Motor neuron (in vitro differentiated cells): ENCODE results near the gene KIAA1217. TPM values are rescaled to one million over a fixed set of nuclear protein-coding genes. Genes with fewer than 3 reads are reported as not detected.

Experiments
- ATAC-seq, 8 experiments: fragments of 200-7000 bp; cut with Tn5 transposase; replicated peaks in 6 of 8; 2 replicates each; pipeline ENCODE4 v1.8.0; 2021; ENCODE audit warnings: mild to moderate bottlenecking in 8 of 8, moderate library complexity in 8 of 8
- H3K27ac ChIP-seq, 2 donors: fragments of 250-450 bp; sonication (Bioruptor Pico); 2 replicates each; pipeline ENCODE4 v1.9.0; 2021; ENCODE audit warnings: antibody characterized with exemption in 2 of 2, mild to moderate bottlenecking in 2 of 2, moderate library complexity in 1 of 2
- H3K4me1 ChIP-seq, 2 donors: fragments of 250-450 bp; sonication (Bioruptor Pico); replicated peaks in 1 of 2; 2 replicates each; pipeline ENCODE4 v1.6.1; 2021; ENCODE audit warnings: antibody characterized with exemption in 2 of 2, mild to moderate bottlenecking in 2 of 2, moderate library complexity in 1 of 2
- H3K4me3 ChIP-seq, 5 donors: fragments of 250-450 bp; sonication (Bioruptor Pico); 2 replicates each; pipeline ENCODE4 v1.9.0; 2021; ENCODE audit warnings: antibody characterized with exemption in 5 of 5, mild to moderate bottlenecking in 5 of 5, moderate library complexity in 4 of 5
- WGBS, 10 experiments: fragments of 450-650 bp; shearing (Covaris generic); methylation state at CpG; one replicate each; pipeline ENCODE4 v1.0.0; 2022; 5-methylcytosine and 5-hydroxymethylcytosine counted together
- in situ Hi-C, 9 experiments: fragments of 400-800 bp; cut with MboI; loops; one replicate each; pipeline ENCODE4 v1.15.0; 2021; ENCODE audit warnings: low sequenced_read_pairs in 9 of 9, low pct_unique_long_range_greater_than_20kb in 2 of 9; ENCODE audit not compliant: unreplicated experiment in 9 of 9
- total RNA-seq, 8 experiments: library from RNA; unstranded; fragments of 300-600 nt; gene quantifications; 2 replicates each; pipeline versions ENCODE4 v1.2.3 to v1.2.4, GENCODE V29; 2022

KIAA1217 gene
- total RNA-seq, 8 experiments from 2014 or later, result 0.73 to 29.0 (median 3.1) TPM

- Histone ChIP-seq H3K4me3 (no peak overlapping the region), H3K27ac (no peak overlapping the region), H3K4me1 (no peaks in the 10 kb centered on the region)
- 60 to 100% (median 88%) methylated on average over 1 to 8 of the region's 9 CpGs; no CpG with 5 or more reads in 1 of the 10 experiments for WGBS, 10 experiments
- in situ Hi-C loops, result loop anchor here in 2 of 9 experiments (25.0 kb wide), 1 partner anchor 118 kb away; no protein-coding TSS in a partner anchor
- no peak for ATAC-seq
These were observed 185.7 kb downstream of the KIAA1217 start for GRCh38 chr10:24394461-24395190.

DNA sequence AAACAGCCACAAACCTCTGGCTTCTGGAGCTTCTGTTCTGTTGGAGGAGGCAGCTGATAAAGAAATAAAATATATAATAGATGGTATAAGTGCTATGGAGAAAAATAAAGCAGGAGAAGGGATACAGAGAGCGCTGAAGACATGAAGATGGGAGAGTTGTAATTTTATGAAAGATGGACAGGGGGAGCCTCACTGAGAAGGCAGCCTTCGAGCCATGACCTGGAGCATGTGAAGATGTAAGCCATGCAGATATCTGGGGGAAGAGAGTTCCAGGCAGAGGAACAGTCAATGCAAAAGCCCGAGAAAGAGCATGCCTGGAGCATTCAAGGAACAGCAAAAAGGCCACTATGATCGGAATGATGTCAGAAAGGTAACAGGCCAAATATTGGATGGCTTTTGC lies 187.5 kb downstream of the KIAA1217 start:
- in situ Hi-C loops, result loop anchor here in 2 of 9 experiments (25.0 kb wide), 1 partner anchor 116 kb away; no protein-coding TSS in a partner anchor
- no peaks in the 10 kb centered on the region for H3K4me1 ChIP-seq
- WGBS, 10 experiments, result 77 to 100% (median 93%) methylated on average over 1 to 4 of the region's 4 CpGs; no CpG with 5 or more reads in 1 of the 10 experiments
- no peak for ATAC-seq
- H3K27ac ChIP-seq, result no peak overlapping the region
- H3K4me3 ChIP-seq, result no peak overlapping the region

GRCh38 chr10:24397662-24398061 lies 188.7 kb downstream of the KIAA1217 start:
- WGBS, 10 experiments, result 83 to 100% (median 100%) methylated on average over 1 to 2 of the region's 2 CpGs; no CpG with 5 or more reads in 3 of the 10 experiments
- H3K4me1 ChIP-seq, result no peaks in the 10 kb centered on the region
- no peak for ATAC-seq
- in situ Hi-C loops, result loop anchor here in 2 of 9 experiments (25.0 kb wide), 1 partner anchor 115 kb away; no protein-coding TSS in a partner anchor
- no peak overlapping the region for H3K4me3 ChIP-seq
- H3K27ac ChIP-seq, result no peak overlapping the region

DNA sequence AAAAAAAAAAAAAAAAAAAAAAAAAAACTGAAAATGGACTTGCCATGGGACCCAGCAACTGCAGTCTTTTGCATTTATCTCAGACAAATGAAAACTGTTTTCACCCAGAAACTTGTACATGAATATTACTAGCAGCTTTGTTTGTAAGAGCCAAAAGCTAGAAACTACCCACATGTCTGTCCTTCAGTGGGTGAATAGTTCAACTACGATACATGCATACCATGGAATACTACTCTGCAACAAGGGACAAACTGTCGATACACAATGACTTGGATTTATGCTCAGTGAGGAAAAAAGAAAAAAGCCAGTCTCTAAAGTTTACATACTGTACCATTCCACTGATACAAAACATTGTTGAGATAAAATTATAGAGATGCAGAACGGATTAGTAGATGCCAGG lies 195.6 kb downstream of the KIAA1217 start:
- 0 to 100% (median 80%) methylated on average over 1 to 3 of the region's 3 CpGs; no CpG with 5 or more reads in 2 of the 10 experiments for WGBS, 10 experiments
- in situ Hi-C loops, result no loop called here
- no peaks in the 10 kb centered on the region for H3K4me1 ChIP-seq
- no peak overlapping the region for H3K4me3 ChIP-seq
- no peak overlapping the region for H3K27ac ChIP-seq
- ATAC-seq, result peak in 3 of 8 experiments; percentile 64 to 76 (median 72)

DNA sequence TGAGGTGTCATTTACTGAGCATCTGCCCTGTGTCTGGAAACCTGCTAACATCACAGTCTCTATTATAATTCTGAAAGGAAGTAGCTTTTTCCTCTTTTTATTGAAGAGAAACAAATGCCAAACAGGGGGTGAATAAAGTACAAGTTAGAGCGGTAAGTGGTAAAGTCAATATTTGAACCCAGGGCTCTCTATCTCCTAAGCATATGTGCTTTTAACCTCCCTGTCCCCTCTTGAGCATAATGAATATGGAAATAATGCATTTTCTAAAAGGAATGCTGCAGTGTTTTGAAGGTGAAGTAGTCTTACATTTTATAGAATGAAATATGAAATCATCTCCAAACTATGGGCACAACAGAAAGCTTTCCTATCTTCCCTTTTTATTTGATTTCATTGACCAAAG lies 196.7 kb downstream of the KIAA1217 start:
- no peaks in the 10 kb centered on the region for H3K4me1 ChIP-seq
- H3K4me3 ChIP-seq, result no peak overlapping the region
- WGBS, 10 experiments, result 20 to 100% (median 63%) methylated on average over 1 of the region's 1 CpG; no CpG with 5 or more reads in 3 of the 10 experiments
- no peak overlapping the region for H3K27ac ChIP-seq
- ATAC-seq, result peak in 3 of 8 experiments; percentile 49 to 74 (median 51)
- in situ Hi-C loops, result no loop called here

GRCh38 chr10:24406809-24407483 lies 198.0 kb downstream of the KIAA1217 start:
- ATAC-seq, result no peak

DNA sequence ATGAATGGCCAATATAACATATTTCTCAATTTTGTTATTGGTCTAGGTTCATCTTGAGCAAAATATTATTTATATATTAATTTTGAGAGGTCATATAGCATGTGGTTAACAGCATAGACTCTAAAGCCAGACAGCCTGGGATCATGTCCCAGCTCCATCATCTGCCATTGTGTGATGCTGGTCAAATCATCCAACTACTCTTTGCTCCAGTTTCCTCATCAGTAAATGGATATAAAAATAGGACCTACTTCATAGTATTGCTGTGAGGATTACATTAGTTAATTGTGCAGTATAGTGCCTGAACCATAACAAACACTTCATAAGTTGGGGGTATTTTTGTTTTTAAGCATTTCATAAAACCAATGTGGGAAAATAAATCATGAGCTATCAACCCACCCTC lies 199.0 kb downstream of the KIAA1217 start:
- in situ Hi-C loops, result no loop called here
- no peak overlapping the region for H3K4me3 ChIP-seq
- no peak for ATAC-seq
- H3K27ac ChIP-seq, result no peak overlapping the region
- H3K4me1 ChIP-seq, result no peaks in the 10 kb centered on the region

More at GRCh38 chr10:24406809-24407483, 198.0 kb downstream of the KIAA1217 start:
- no peak overlapping the region for H3K4me3 ChIP-seq
- H3K27ac ChIP-seq, result no peak overlapping the region
- WGBS, 10 experiments, result 80 to 100% (median 93%) methylated on average over 1 to 11 of the region's 12 CpGs; no CpG with 5 or more reads in 2 of the 10 experiments
- H3K4me1 ChIP-seq, result no peaks in the 10 kb centered on the region
- in situ Hi-C loops, result no loop called here

GRCh38 chr10:24408365-24408764 lies 199.4 kb downstream of the KIAA1217 start:
- Histone ChIP-seq H3K27ac (no peak overlapping the region), H3K4me1 (no peaks in the 10 kb centered on the region), H3K4me3 (no peak overlapping the region)
- WGBS, 10 experiments, result 94 to 100% (median 100%) methylated on average over 1 to 2 of the region's 2 CpGs; no CpG with 5 or more reads in 2 of the 10 experiments
- ATAC-seq, result no peak
- in situ Hi-C loops, result no loop called here

GRCh38 chr10:24414597-24414996 lies 205.7 kb downstream of the KIAA1217 start:
- no peak overlapping the region for H3K4me3 ChIP-seq
- H3K27ac ChIP-seq, result no peak overlapping the region
- 0 to 96% (median 91%) methylated on average over 1 to 6 of the region's 6 CpGs; no CpG with 5 or more reads in 2 of the 10 experiments for WGBS, 10 experiments
- no peak for ATAC-seq
- H3K4me1 ChIP-seq, result no peaks in the 10 kb centered on the region
- in situ Hi-C loops, result no loop called here

- ATAC-seq, result peak; percentile 42 to 98 (median 86)
- no peak overlapping the region for H3K4me3 ChIP-seq
- no peak overlapping the region for H3K27ac ChIP-seq
- in situ Hi-C loops, result no loop called here
- H3K4me1 ChIP-seq, result no peaks in the 10 kb centered on the region
- WGBS, 10 experiments, result 0 to 100% (median 67%) methylated on average over 1 to 3 of the region's 5 CpGs; no CpG with 5 or more reads in 3 of the 10 experiments
These were observed 206.7 kb downstream of the KIAA1217 start for GRCh38 chr10:24415455-24416125.

DNA sequence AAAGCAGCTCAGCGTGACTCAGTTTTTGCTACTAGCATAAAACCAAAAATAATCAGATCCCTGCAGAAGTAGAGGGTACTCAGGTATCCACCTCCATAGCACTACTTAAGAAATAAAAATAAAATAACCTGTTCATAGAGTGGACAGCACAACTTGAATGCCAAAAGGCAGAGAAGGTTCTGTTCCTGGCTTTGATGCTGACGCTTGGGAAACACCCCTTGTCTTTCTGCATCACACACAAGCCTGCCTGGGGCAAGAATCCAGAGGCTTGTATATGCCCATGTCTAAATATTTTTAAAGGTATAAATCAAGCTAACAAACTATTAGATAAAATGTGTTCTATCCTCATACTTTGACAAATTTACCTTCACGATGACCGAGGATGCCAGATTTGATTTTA lies 207.3 kb downstream of the KIAA1217 start:
- 40 to 100% (median 64%) methylated on average over 1 to 4 of the region's 4 CpGs; no CpG with 5 or more reads in 1 of the 10 experiments for WGBS, 10 experiments
- no peak overlapping the region for H3K27ac ChIP-seq
- H3K4me3 ChIP-seq, result no peak overlapping the region
- peak in 3 of 8 experiments; percentile 55 to 61 (median 59) for ATAC-seq
- H3K4me1 ChIP-seq, result no peaks in the 10 kb centered on the region
- in situ Hi-C loops, result no loop called here

DNA sequence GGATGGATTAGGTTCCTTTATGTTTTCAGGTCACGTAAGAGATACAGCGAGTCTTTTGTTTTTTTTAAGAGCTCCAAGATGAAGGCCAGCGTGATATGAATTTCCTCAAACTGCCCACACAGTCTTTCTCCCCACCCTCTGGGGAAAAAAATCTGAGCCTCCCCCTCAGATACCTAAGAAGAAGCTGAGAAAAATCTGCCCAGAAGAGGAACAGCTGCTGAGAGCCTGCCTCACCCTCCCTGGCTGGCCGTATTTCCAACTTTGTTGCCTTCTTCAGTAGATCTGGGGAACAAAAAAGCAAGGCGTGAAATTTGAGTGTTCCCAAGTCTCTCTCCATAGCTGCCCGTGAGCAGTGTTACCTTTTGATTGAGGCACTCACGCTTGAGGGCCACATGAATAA lies 208.1 kb downstream of the KIAA1217 start:
- H3K4me1 ChIP-seq, result no peaks in the 10 kb centered on the region
- in situ Hi-C loops, result no loop called here
- no peak overlapping the region for H3K4me3 ChIP-seq
- H3K27ac ChIP-seq, result no peak overlapping the region
- ATAC-seq, result no peak
- WGBS, 10 experiments, result 80 to 100% (median 90%) methylated on average over 1 to 7 of the region's 7 CpGs; no CpG with 5 or more reads in 3 of the 10 experiments

DNA sequence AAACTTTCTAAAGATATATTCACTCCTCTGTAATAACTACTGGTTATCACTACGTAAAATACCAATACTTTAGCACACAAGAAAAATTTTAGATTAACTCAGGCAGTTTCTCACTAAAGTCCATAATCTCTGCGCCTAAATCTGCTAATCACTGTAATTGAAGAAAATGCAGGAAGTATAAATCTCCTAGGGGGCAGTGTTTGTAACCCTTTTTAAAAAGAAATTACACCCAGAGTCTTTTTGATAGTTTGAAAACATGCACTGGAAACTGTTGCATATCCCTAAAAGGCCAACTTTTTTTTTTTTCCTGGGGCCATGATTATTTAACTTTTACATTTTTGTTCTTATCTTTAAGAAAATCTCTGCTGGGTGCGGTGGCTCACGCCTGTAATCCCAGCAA lies 209.6 kb downstream of the KIAA1217 start:
- 74 to 100% (median 91%) methylated on average over 1 to 4 of the region's 4 CpGs; no CpG with 5 or more reads in 1 of the 10 experiments for WGBS, 10 experiments
- no peak overlapping the region for H3K4me3 ChIP-seq
- no peaks in the 10 kb centered on the region for H3K4me1 ChIP-seq
- ATAC-seq, result no peak
- in situ Hi-C loops, result no loop called here
- no peak overlapping the region for H3K27ac ChIP-seq
